Stimulated activated CD8-positive, alpha-beta memory T cell treated with anti-CD3 and anti-CD28 coated beads, Interleukin-4, amount 100 ng/mL, for 1 hour (primary cell): ENCODE data around the gene GNG12.

Source experiments
- DNase-seq, 2 donors: peaks; one replicate each; pipeline ENCODE4 v3.0.0-alpha.2; 2020; ENCODE audit warnings: low read depth in 2 of 2, low spot score in 1 of 2

The GNG12 gene

DNA sequence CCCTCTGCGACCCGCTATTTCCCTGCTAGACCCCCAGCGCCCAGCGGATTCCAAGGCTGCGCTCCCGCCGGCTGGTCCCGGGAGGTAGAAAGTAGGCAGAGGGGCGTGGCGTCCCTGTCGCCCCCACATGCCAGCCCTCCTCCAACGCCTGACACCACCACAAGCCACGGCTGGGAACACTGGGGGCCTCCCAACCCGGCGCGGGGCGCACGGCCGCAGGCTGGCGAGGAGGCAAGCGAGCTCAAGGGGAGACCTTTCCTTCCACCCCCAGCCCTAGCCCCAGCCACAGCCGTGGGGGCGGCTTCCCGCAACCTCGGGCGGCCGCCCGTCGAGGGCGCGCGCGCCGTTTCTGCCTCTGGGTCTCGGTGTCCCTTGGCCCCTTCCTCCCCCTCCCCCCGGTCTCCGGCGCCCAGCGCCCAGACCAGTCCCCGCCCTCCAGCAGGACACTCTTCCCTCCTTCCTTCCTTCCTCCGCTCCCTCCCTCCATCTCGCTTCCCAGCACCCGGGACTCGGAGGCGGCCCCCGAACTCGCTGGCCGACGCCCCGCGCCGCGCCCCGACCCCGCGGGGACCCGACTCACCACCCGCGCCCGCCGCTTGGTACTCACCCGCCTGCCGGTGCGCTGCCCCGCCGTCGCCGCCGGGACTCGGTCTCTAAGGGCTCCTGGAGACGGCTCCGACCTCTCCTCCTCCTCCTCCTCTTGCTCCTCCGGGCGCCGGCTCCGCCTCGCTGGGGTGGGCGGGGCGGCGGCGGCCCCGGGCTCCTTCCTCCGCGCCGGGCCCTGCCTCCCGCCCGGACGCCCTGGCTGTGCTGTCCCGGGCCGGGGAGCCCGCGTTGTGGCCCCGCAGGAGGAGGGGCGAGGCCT lies at the start of gene GNG12:
TSS of gene GNG12 (minus strand) at position 731 of the 865 bp plus-strand sequence. CDS start 125,781 bp downstream, outside the sequence.
- DNase-seq = no peak

DNA sequence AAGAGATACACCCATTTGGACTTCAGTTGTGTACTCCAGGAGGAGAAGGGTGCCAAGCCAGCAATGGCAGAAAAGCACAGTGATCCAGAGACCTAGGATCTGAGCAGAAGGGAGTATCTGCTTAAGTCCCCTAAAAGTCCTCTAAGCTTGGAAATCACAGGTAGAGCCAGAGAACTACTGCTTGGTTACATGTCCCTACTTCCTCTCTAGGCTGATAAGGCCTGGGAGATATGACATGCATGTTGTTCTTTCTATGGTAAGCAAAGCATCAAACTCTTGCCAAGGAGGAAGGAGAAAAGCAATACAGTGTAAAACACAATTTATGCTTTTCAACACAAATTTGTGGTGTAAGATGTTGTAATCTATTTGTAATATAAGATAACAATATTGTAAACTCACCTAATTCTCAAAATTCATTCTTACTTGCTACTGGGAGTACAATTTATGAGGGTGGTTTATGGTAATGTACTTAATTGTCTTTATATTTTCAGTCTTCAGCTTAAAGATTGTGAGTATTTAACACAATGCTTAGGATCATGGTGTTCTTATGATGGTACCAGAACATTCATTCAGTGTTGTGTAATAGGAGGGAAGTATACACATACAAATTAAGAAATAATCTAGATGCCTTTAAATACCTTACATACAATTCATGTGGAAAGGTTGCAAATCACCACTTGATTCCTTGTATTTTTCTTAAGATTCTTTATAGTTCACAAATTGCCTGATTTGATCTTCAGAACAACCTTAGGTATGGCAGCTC lies 49.1 kb upstream of the GNG12 start:
- DNase-seq = no peak

GRCh38 chr1:67880056-67880601 lies 46.9 kb upstream of the GNG12 start:
- DNase-seq = no peak

- no peak for DNase-seq
Observed at GRCh38 chr1:67879485-67879884, 46.2 kb upstream of the GNG12 start.

DNA sequence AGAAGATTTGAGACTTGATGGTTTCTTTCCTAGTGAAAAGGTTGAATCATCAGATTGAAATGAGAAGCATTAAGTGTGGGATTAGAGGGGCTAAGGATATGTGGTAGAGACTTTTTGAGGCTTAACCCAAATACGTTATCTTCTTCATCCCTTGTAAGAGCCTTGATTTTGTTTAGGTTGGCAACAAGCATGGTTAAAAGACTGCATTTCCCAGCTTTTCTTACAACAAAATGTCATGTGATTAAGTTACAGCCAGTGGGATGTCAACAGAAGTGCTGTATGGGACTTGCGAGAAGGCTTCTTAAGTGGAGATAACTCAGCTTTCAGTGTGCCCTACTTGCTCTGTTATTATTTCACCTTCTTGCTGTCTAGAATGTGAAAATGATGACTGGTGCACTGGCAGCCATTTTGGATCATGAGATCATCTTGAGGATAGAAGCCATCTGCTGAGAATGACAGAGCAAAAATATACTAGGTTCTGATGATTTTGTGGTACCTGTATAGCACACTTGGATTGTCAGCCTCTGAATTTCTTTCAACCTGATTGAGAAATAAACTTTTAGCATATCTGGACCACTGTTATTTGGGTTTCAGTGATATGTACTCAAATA lies 41.3 kb upstream of the GNG12 start:
- no peak for DNase-seq

DNA sequence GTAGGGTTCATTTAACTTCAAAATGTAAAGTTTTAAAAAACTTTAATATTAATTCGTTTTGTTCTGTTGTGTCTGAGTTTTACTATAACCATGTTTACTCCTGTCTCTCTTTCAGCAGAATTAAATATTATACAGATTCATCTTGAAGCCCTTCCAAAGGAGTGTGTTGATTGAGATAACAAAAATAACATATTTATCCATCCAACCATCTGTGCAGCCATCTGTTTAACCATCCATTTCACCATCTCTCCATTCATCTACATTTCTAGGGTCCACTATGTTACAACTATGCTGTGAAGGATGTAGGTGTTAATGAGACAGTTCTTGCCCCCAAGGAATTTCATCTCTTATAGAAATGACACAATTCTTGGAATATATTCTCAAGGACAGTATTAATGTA lies 36.0 kb upstream of the GNG12 start:
- no peak for DNase-seq

- no peak for DNase-seq
Observed at GRCh38 chr1:67863637-67864036, 30.4 kb upstream of the GNG12 start.

- no peak for DNase-seq
Observed at GRCh38 chr1:67862685-67863084, 29.4 kb upstream of the GNG12 start.

- no peak for DNase-seq
Observed at GRCh38 chr1:67861856-67862516, 28.7 kb upstream of the GNG12 start.

DNA sequence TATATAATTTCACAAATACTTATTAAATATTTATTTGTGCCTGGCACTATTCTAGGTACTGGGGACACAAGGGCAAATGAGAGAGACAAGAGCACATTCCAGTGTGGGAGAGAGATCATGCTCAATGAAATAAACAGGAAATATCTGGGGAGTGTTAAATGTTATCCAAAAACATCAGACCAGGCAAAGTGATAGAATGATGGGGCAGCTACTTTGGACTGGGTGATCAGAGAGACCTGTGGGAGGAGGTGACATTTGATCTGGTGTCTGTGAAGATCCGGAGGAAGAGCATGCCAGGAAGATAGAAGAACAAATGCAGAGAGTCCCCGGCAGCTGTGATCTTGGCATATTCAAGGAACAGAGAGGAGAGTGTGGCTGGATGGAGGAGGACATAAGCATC lies 27.5 kb upstream of the GNG12 start:
- no peak for DNase-seq

- no peak for DNase-seq
Observed at GRCh38 chr1:67856921-67857320, 23.7 kb upstream of the GNG12 start.

- DNase-seq = no peak
Observed at GRCh38 chr1:67855961-67856360, 22.7 kb upstream of the GNG12 start.

DNA sequence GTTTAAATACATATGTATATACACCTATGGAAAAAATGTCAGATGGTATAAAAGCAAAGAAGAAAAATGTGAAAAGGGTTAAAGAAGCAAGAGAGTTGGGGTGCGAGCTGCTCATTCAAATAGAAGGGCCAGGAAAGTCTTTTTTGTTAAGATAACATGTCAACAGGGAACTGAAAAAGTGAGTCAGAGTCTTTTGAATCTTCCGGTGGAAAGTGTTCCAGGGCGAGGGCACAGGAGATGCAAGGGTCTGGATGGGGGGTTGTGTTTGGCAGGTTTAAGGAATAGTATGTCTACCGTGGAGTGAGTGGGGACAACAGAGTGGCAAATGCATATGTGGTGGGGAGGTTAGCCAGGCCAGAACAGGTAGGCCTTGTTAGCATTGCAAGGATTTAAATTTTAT lies 22.2 kb upstream of the GNG12 start:
- no peak for DNase-seq

DNA sequence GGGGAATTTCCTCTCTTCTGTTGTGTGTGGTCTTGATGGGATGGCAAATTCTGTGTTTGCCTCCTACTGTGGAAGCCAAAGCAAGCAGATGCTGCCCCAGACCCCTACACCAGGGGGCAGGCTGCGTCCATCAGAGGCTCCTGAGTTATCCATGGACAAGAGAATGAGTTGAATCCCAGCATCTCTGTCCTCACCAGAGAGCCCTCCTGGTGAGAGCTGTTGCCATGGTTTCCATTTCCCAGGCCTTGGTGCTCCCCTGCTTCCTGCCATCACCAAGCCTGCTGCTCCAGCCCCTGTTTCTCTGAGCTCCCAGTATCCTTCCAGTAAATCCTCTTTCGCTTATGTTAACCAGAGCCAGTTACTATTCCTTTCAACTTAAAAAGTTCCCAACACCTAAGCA lies 20.4 kb upstream of the GNG12 start:
- no peak for DNase-seq

DNA sequence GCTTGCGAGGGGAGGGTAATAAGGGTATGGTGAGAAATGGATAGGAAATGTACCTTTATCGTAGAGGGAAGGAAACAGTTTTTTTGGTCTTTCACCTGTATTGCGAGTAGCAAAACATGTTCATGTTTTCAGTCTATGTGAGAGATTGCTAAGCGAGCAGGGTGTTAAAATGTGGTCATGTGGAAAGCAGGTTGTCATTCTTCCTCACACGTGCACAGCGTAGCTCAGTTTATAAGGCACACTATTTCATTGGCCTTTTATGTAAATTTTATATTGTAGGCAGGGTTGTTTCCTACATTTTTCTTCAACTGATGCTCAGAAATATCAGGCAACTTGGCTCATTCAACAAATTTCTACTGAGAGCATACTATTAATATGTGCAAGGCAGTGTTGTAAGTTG lies 18.5 kb upstream of the GNG12 start:
- no peak for DNase-seq

- no peak for DNase-seq
Observed at GRCh38 chr1:67850611-67851075, 17.4 kb upstream of the GNG12 start.

DNA sequence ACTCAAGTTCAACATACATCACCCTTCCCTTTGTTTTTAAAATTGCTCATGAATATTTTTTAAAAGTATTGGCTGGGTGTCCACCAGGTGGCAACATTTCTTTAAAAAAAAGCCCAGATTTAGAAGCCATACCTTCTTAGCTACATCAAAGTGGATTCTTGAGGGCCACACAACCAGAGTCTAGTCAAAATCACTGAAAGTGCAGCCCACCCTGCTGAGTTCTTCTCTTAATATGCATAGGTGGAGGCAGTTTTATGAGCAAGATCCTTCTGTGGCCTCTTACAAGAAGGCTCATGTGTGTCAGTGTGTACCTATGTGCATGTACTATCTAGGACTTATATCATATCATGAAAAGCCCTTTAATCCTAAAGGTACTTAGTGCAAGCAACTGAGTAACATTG lies 16.9 kb upstream of the GNG12 start:
- DNase-seq = no peak

GRCh38 chr1:67847466-67847865 lies 14.2 kb upstream of the GNG12 start:
- no peak for DNase-seq

GRCh38 chr1:67846538-67846937 lies 13.3 kb upstream of the GNG12 start:
- no peak for DNase-seq

DNA sequence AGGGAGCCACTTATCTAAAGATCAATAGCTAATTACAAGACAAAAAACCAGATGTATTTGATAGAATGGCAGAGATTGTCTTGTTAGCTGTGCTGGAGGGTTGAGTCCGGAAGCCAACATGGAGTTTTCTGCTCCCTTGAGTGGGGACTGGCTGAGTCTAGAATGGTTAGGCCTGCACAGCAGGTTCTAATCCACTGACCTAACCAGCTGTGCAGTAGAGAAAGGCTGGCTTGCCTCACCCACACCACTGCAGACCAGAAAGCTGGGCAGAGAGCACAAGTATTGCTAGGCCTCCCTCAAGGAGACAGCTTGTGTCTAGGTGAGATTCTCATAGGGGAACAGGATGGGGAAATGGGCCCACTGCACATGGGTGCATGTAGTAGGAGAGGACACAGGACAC lies 11.7 kb upstream of the GNG12 start:
- DNase-seq = no peak

DNA sequence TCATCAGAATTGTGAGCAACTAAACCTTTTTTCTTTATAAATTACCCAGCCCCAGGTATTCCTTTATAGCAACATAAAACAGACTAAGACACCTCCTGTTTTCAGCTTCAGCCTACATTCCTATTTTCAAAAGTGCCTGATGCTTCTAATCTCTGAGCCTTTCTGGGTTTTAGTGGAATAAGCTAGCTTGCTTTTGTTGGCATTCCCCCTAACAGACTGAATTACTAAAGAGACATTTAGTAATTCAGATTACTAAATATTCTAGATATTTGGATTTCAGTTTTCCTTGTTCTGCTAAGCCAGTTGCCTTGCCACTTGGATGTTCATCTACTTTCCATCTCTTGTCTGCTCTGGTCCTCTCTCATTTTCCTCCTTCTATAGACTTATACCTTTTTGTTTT lies 10.5 kb upstream of the GNG12 start:
- DNase-seq = no peak
